Lung (tissue), 12 donors: ENCODE data around the gene ZFYVE28. TPM values are rescaled to one million over a fixed set of nuclear protein-coding genes. Genes with fewer than 3 reads are reported as not detected.

Experiments
- ATAC-seq: fragments of 200-7000 bp; cut with Tn5 transposase; one replicate; pipeline ENCODE4 v1.9.1; 2020; ENCODE audit warnings: moderate number of reproducible peaks; ENCODE audit not compliant: insufficient read depth, low FRiP score
- DNase-seq, 3 donors: peaks; one replicate each; pipeline ENCODE4 v3.0.0-alpha.2; 2013 to 2017
- H3K27ac ChIP-seq, 2 donors: one replicate each; pipeline ENCODE4 v1.5.1; 2013; ENCODE audit warnings: mild to moderate bottlenecking in 2 of 2, moderate library complexity in 2 of 2, control low read depth in 1 of 2, inconsistent platforms in 1 of 2, low read depth in 1 of 2, low read length in 1 of 2
- H3K27me3 ChIP-seq, 3 donors: one replicate each; pipeline ENCODE4 v1.5.1; 2013; ENCODE audit warnings: low read length in 2 of 3; ENCODE audit not compliant: control insufficient read depth in 3 of 3, insufficient read depth in 3 of 3
- H3K36me3 ChIP-seq, 4 donors: one replicate each; pipeline ENCODE4 v1.5.1; 2013; ENCODE audit warnings: low read length in 4 of 4, mild to moderate bottlenecking in 1 of 4, moderate library complexity in 1 of 4; ENCODE audit not compliant: control insufficient read depth in 4 of 4, insufficient read depth in 4 of 4
- H3K4me1 ChIP-seq, 5 donors: one replicate each; pipeline ENCODE4 v1.5.1; 2013; ENCODE audit warnings: low read length in 5 of 5, mild to moderate bottlenecking in 2 of 5, moderate library complexity in 1 of 5; ENCODE audit not compliant: control insufficient read depth in 5 of 5, insufficient read depth in 5 of 5
- H3K4me3 ChIP-seq: one replicate; pipeline ENCODE4 v1.5.1; 2013; ENCODE audit warnings: mild to moderate bottlenecking, control low read depth, moderate library complexity
- H3K9ac ChIP-seq, 2 donors: one replicate each; pipeline ENCODE4 v1.5.1; 2013; ENCODE audit warnings: low read length in 2 of 2, control low read depth in 1 of 2; ENCODE audit not compliant: insufficient read depth in 1 of 2
- H3K9me3 ChIP-seq, 4 donors: one replicate each; pipeline ENCODE4 v1.5.1; 2013; ENCODE audit warnings: low read length in 3 of 4, mild to moderate bottlenecking in 1 of 4, moderate library complexity in 1 of 4; ENCODE audit not compliant: control insufficient read depth in 4 of 4, insufficient read depth in 3 of 4
- WGBS, 2 donors: extraction: QIAGEN DNeasy Blood & Tissue Kit; methylation state at CpG; one replicate each; pipeline ENCODE4 v1.1.7; 2013; 5-methylcytosine and 5-hydroxymethylcytosine counted together
- polyA plus RNA-seq, 2 donors: library from polyadenylated mRNA; stranded (reverse); fragments of 200-250 nt; gene quantifications; one replicate each; pipeline ENCODE4 v1.2.1, GENCODE V29; 2013
- total RNA-seq, 2 donors: library from RNA; depleted of rRNA in 1 of 2; stranded (reverse); fragments of >200 nt in 1 of 2; gene quantifications; one replicate each; pipeline ENCODE4 v1.2.1, GENCODE V29; 2014 to 2021
- TF ChIP-seq, protein P1 (sequence below): IDR thresholded peaks from 2 replicates; pipeline ENCODE4 v1.5.1; 2012; ENCODE audit warnings: mild to moderate bottlenecking; ENCODE audit errors: control extremely low read depth, extremely low read depth
- donor health status: control.
- donor health status: control.
- donor health status: Bipolar disorder and iron deficiency.
- donor health status: healthy.
- donor health status: DM: yes; HTN: yes; CAD: no.

ZFYVE28 gene
- total and polyA plus RNA-seq, 4 donors, result 6.8 to 10.3 (median 7.6) TPM

DNA sequence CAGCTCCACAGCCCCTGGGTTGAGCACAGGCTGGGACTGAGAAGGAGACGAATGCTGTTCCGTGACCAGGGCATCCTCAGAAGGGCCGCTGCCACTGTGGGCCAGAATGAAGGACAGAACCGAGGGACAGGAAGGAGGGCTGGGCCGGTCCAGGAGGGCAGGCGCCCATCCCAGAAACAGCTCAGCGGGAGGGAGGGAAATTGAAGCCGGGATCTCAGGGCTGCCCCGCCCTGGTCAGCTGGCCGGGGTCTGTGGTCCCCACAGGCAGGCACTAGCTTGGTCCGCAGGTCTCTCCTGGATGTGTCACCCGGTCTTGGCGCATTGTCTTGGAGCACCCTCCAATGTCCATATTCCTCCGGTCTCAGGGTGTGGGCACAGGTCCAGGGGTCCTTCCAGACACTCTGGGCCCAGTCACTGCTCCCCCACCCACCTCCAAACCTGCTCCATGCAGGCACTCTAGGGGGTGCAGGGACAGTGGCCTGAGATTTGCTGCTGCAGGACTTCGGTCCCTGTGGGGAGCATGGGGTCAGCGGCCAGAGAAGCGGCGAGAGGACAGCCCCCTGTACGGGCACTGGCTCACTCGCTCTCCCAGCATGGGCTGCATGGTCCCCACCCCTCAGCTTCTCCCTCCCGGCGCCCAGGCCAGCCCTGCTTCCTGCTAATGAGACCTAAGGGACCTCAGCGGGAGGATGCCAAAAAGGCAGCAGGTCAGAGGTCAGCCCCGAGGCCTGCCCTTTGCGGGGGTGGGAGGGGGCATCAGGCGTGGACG is 132.6 kb downstream of the ZFYVE28 start:
- no peak overlapping the region for H3K4me3 ChIP-seq
- no peak overlapping the region for H3K27ac ChIP-seq
- ATAC-seq (no peak), DNase-seq (peak in 1 of 3 donors; percentile 8)
- peaks cover 0 to 2% (median 0%) of the 10 kb centered on the region in 4 donors for H3K36me3 ChIP-seq
- WGBS, 2 donors, result 86 to 87% methylated on average over 27 of the region's 27 CpGs
- no peak overlapping the region for H3K9ac ChIP-seq
- TF ChIP-seq, protein P1, sequence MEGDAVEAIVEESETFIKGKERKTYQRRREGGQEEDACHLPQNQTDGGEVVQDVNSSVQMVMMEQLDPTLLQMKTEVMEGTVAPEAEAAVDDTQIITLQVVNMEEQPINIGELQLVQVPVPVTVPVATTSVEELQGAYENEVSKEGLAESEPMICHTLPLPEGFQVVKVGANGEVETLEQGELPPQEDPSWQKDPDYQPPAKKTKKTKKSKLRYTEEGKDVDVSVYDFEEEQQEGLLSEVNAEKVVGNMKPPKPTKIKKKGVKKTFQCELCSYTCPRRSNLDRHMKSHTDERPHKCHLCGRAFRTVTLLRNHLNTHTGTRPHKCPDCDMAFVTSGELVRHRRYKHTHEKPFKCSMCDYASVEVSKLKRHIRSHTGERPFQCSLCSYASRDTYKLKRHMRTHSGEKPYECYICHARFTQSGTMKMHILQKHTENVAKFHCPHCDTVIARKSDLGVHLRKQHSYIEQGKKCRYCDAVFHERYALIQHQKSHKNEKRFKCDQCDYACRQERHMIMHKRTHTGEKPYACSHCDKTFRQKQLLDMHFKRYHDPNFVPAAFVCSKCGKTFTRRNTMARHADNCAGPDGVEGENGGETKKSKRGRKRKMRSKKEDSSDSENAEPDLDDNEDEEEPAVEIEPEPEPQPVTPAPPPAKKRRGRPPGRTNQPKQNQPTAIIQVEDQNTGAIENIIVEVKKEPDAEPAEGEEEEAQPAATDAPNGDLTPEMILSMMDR, result no peak
- H3K4me1 ChIP-seq, result no peaks in the 10 kb centered on the region
- no peaks in the 10 kb centered on the region for H3K27me3 ChIP-seq
- H3K9me3 ChIP-seq, result no peaks in the 10 kb centered on the region

DNA sequence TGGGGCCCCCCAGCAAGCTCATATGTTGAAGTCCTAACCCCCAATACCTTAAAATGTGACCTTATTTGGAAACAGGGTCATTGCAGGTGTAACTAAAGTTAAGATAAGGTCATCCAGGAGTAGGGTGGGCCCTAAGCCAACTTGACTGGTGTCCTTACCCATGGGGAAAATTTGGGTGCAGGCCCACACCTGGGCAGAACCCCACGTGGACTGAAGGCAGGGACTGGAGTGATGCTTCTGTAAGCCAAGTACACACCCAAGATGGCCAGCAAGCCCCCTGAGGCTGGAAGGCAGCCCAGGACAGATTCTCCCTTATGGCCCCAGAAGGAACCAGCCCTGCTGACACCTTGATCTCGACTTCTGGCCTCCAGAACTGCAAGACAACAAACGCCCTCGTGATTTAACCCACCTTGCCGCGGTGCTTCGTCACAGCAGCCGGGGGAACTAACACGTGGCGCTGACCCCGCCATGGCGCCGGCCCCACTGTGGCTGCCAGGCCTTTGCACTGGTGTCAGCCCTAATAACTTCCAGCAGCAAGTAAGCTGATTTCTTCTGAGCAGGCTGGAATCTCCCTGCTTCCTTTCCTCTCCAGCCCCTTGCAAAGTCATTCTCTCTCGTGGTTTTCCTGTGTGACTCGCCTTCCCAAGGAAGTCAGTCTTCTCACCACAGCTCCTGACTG is 133.4 kb downstream of the ZFYVE28 start:
- Histone ChIP-seq H3K4me3 (no peak overlapping the region), H3K9me3 (no peaks in the 10 kb centered on the region), H3K27me3 (no peaks in the 10 kb centered on the region), H3K27ac (no peak overlapping the region), H3K36me3 (no peaks in the 10 kb centered on the region), H3K9ac (no peak overlapping the region), H3K4me1 (no peaks in the 10 kb centered on the region)
- DNase-seq (no peak), ATAC-seq (no peak)
- 71 to 82% methylated on average over 15 of the region's 15 CpGs for WGBS, 2 donors
- TF ChIP-seq, protein P1, result no peak

DNA sequence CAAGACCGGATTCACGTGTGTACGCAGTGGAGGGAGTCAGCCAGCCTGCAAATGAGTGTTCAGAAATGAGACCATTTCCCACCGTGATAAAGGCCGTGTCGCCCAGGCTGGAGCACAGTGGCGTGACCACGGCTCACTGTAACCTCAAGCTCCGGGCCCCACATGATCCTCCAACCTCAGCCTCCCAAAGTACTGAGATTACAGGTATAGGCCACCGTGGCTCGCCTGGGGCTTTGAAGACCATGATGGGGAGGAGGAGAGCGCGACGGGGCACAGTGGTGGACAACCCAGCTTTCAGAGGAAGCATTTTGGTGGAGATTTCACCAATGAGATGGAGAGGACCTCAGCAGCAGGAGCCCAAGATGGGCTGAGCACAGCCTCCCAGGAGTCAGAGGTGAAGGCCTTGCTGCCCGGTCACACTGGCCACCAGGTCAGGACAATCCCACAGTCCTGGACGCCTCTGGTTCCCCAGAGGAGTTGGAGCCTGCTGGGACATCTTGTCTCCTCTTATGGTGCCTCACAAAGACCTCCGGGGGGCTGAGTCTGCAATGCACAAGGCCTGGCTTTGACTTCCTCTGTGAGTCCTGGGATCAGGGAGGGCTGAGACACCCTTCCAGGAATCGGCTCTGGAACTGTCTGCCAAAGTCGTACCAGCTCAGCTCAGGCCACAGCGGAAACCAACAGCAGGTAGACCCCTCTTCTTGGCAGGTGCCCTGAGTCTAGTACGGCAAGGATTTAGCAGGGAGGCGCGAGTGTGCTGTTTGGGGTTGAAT is 134.1 kb downstream of the ZFYVE28 start:
- ATAC-seq (no peak), DNase-seq (no peak)
- 96 to 97% methylated on average over 23 of the region's 23 CpGs for WGBS, 2 donors
- Histone ChIP-seq H3K36me3 (no peaks in the 10 kb centered on the region), H3K4me1 (no peaks in the 10 kb centered on the region), H3K27ac (no peak overlapping the region), H3K27me3 (no peaks in the 10 kb centered on the region), H3K4me3 (no peak overlapping the region), H3K9ac (no peak overlapping the region), H3K9me3 (no peaks in the 10 kb centered on the region)
- TF ChIP-seq, protein P1, result no peak
